ENCODE results near the gene SLC8A1.

The SLC8A1 gene

GRCh38 chr2:40458271-40458794, 6.4 kb upstream of the SLC8A1 start:
- DNase-seq (ENCODE audit: low read depth): no peak

- DNase-seq (ENCODE audit: low read depth): no peak
Observed at GRCh38 chr2:40457837-40458236, 5.9 kb upstream of the SLC8A1 start.

GRCh38 chr2:40457366-40457765, 5.5 kb upstream of the SLC8A1 start:
- no peak for DNase-seq (ENCODE audit: low read depth)

- no peak for DNase-seq (ENCODE audit: low read depth)
Observed at GRCh38 chr2:40456926-40457325, 5.0 kb upstream of the SLC8A1 start.

- no peak for DNase-seq (ENCODE audit: low read depth)
Observed at GRCh38 chr2:40455661-40456060, 3.8 kb upstream of the SLC8A1 start.

- DNase-seq (ENCODE audit: low read depth): no peak
Observed at GRCh38 chr2:40454321-40454720, 2.4 kb upstream of the SLC8A1 start.

- no peak for DNase-seq (ENCODE audit: low read depth)
Observed at GRCh38 chr2:40452786-40453185, 896 bp upstream of the SLC8A1 start.

- DNase-seq (ENCODE audit: low read depth): no peak
Observed at GRCh38 chr2:40450796-40451430, 977 bp downstream of the SLC8A1 start.

- no peak for DNase-seq (ENCODE audit: low read depth)
Observed at GRCh38 chr2:40450066-40450795, 1.7 kb downstream of the SLC8A1 start.

GRCh38 chr2:40448476-40449079, 3.3 kb downstream of the SLC8A1 start:
- DNase-seq (ENCODE audit: low read depth): no peak

GRCh38 chr2:40445467-40445866, 6.4 kb downstream of the SLC8A1 start:
- no peak for DNase-seq (ENCODE audit: low read depth)

- no peak for DNase-seq (ENCODE audit: low read depth)
Observed at GRCh38 chr2:40440835-40441234, 11.1 kb downstream of the SLC8A1 start.

GRCh38 chr2:40439473-40439872, 12.4 kb downstream of the SLC8A1 start:
- no peak for DNase-seq (ENCODE audit: low read depth)

- DNase-seq (ENCODE audit: low read depth): no peak
Observed at GRCh38 chr2:40436093-40436475, 15.8 kb downstream of the SLC8A1 start.

- no peak for DNase-seq (ENCODE audit: low read depth)
Observed at GRCh38 chr2:40435426-40436092, 16.3 kb downstream of the SLC8A1 start.

GRCh38 chr2:40434731-40435271, 17.1 kb downstream of the SLC8A1 start:
- no peak for DNase-seq (ENCODE audit: low read depth)

GRCh38 chr2:40433736-40434135, 18.2 kb downstream of the SLC8A1 start:
- DNase-seq (ENCODE audit: low read depth): no peak

- no peak for DNase-seq (ENCODE audit: low read depth)
Observed at GRCh38 chr2:40432921-40433483, 18.9 kb downstream of the SLC8A1 start.

- no peak for DNase-seq (ENCODE audit: low read depth)
Observed at GRCh38 chr2:40431600-40431955, 20.3 kb downstream of the SLC8A1 start.

GRCh38 chr2:40430776-40431599, 20.9 kb downstream of the SLC8A1 start:
- DNase-seq (ENCODE audit: low read depth): no peak

GRCh38 chr2:40428439-40428838, 23.5 kb downstream of the SLC8A1 start:
- no peak for DNase-seq (ENCODE audit: low read depth)

Measured in activated T-cell treated with anti-CD3 and anti-CD28 coated beads for 1 hour (primary cell).